K562 (cell line): ENCODE measurements around the gene IVL. TPM values are rescaled to one million over a fixed set of nuclear protein-coding genes. Genes with fewer than 3 reads are reported as not detected.

Source experiments
- ATAC-seq: fragments of 200-7000 bp; cut with Tn5 transposase; 3 replicates; pipeline ENCODE4 v1.9.1; 2020; ENCODE audit warnings: moderate library complexity
- BruUV-seq: library from RNA; stranded (reverse); fragments of 400-500 nt; replicated peaks from 2 replicates; lab custom pipeline; 2021; lab: Mats Ljungman, UMichigan
- CTCF ChIA-PET: fragments of 300-600 bp; formaldehyde crosslinking; extraction: SDS; loops from one replicate; lab custom pipeline; 2021; ENCODE audit warnings: low intra/inter-chr PET ratio; lab: Yijun Ruan, JAX
- POLR2A ChIA-PET: fragments of 300-600, 350-650 bp; sonication (Branson Sonifier 250); formaldehyde crosslinking; extraction: SDS; loops from one replicate; lab custom pipeline; 2021; ENCODE audit warnings: antibody characterized with exemption, inconsistent platforms; lab: Yijun Ruan, JAX
- DNase-seq, 4 experiments: peaks; one replicate each; pipeline versions ENCODE4 v3.0.0 to v3.0.0-alpha.2; 2011 to 2018; ENCODE audit warnings: low spot score in 3 of 4, mixed read lengths in 3 of 4; ENCODE audit errors: extremely low read depth in 1 of 4
- FAIRE-seq: peaks from 2 replicates; lab custom pipeline; 2011; peaks lifted over from hg19 to GRCh38; lab: Jason Lieb, UNC
- H2AFZ ChIP-seq: 2 replicates; pipeline ENCODE4 v1.6.0; 2011; ENCODE audit warnings: low read depth, low read length, control low read depth, inconsistent platforms
- H3K27ac ChIP-seq: fragments of 200-600 bp; 3 replicates; pipeline ENCODE4 v1.8.0; 2011; ENCODE audit warnings: low read depth, mild to moderate bottlenecking, control low read depth, inconsistent platforms, low read length, moderate library complexity, mixed read lengths; ENCODE audit errors: extremely low read depth
- H3K27me3 ChIP-seq, 2 experiments: fragments of 300-600 bp in 1 of 2; 2 replicates in 1 of 2; 3 replicates in 1 of 2; pipeline versions ENCODE4 v1.6.0 to v1.8.0; 2011; ENCODE audit warnings: inconsistent platforms in 2 of 2, low read length in 2 of 2, mild to moderate bottlenecking in 1 of 2, mixed read lengths in 1 of 2, moderate library complexity in 1 of 2; ENCODE audit not compliant: control insufficient read depth in 2 of 2, insufficient read depth in 2 of 2
- H3K36me3 ChIP-seq: fragments of 300-600 bp; 3 replicates; pipeline ENCODE4 v1.8.0; 2011; ENCODE audit warnings: mild to moderate bottlenecking, low read length, inconsistent platforms; ENCODE audit not compliant: control insufficient read depth, insufficient read depth
- H3K4me1 ChIP-seq, 2 experiments: fragments of 200-600 bp in 1 of 2; replicated peaks in 1 of 2; 2 replicates in 1 of 2; 3 replicates in 1 of 2; pipeline versions ENCODE4 v1.5.1 to v1.8.0; 2011; ENCODE audit warnings: inconsistent platforms in 2 of 2, low read length in 2 of 2, mild to moderate bottlenecking in 1 of 2, mixed read lengths in 1 of 2, moderate library complexity in 1 of 2; ENCODE audit not compliant: control insufficient read depth in 2 of 2, insufficient read depth in 2 of 2
- H3K4me2 ChIP-seq: 2 replicates; pipeline ENCODE4 v1.6.1; 2011; ENCODE audit warnings: low read length, control low read depth, inconsistent platforms, mixed read lengths; ENCODE audit not compliant: insufficient read depth
- H3K4me3 ChIP-seq: fragments of 200-600 bp; sonication (generic), shearing (Covaris generic); 2 replicates; pipeline ENCODE4 v1.5.1; 2016; ENCODE audit warnings: control low read depth, inconsistent platforms
- H3K79me2 ChIP-seq: fragments of 200-600 bp; 3 replicates; pipeline ENCODE4 v1.8.0; 2011; ENCODE audit warnings: low read length, inconsistent platforms; ENCODE audit not compliant: control insufficient read depth, insufficient read depth
- H3K9ac ChIP-seq, 2 experiments: 2 replicates each; pipeline versions ENCODE4 v1.6.0 to v1.6.1; 2011; ENCODE audit warnings: low read depth in 2 of 2, low read length in 2 of 2, control low read depth in 1 of 2, inconsistent platforms in 1 of 2, mild to moderate bottlenecking in 1 of 2, mixed read lengths in 1 of 2; ENCODE audit not compliant: insufficient read depth in 1 of 2
- H3K9me1 ChIP-seq: one replicate; pipeline ENCODE4 v1.6.0; 2011; ENCODE audit warnings: inconsistent platforms, mild to moderate bottlenecking, low read length, moderate library complexity; ENCODE audit not compliant: control insufficient read depth, insufficient read depth
- H3K9me3 ChIP-seq: replicated peaks from 2 replicates; pipeline ENCODE4 v1.5.1; 2011; ENCODE audit warnings: low read depth, low read length, inconsistent platforms; ENCODE audit not compliant: control insufficient read depth, insufficient read depth
- H4K20me1 ChIP-seq: replicated peaks from 2 replicates; pipeline ENCODE4 v1.6.1; 2011; ENCODE audit warnings: low read length, inconsistent platforms, mixed read lengths; ENCODE audit not compliant: control insufficient read depth, insufficient read depth
- ARID2 ChIP-seq: fragments of 450-650 bp; IDR thresholded peaks from 2 replicates; pipeline ENCODE4 v1.6.1; 2017; ENCODE audit warnings: antibody characterized with exemption, mild to moderate bottlenecking
- ASH1L ChIP-seq: fragments of 450-650 bp; IDR thresholded peaks from 2 replicates; pipeline ENCODE4 v1.6.1; 2018; ENCODE audit warnings: borderline replicate concordance, mild to moderate bottlenecking, low read depth; ENCODE audit not compliant: partially characterized antibody
- BDP1 ChIP-seq: IDR thresholded peaks from 3 replicates; pipeline ENCODE4 v1.6.1; 2011; ENCODE audit not compliant: insufficient read length, insufficient read depth
- CBX3 ChIP-seq, 2 experiments: IDR thresholded peaks; 1 replicate in 1 of 2; 2 replicates in 1 of 2; pipeline ENCODE4 v1.6.1; 2012; ENCODE audit warnings: inconsistent platforms in 2 of 2, low read length in 2 of 2, borderline replicate concordance in 1 of 2, control low read depth in 1 of 2
- CCNT2 ChIP-seq: IDR thresholded peaks from 2 replicates; pipeline ENCODE4 v1.6.1; 2011; ENCODE audit warnings: borderline replicate concordance, low read depth, mild to moderate bottlenecking, moderate library complexity, mixed read lengths, low read length; ENCODE audit not compliant: insufficient read length; ENCODE audit errors: extremely low read depth
- DDX20 ChIP-seq: fragments of 450-650 bp; IDR thresholded peaks from 2 replicates; pipeline ENCODE4 v1.6.1; 2016; ENCODE audit warnings: missing genetic modification characterization, low read depth, mild to moderate bottlenecking, missing compliant biosample characterization, moderate library complexity
- ERF ChIP-seq: fragments of 450-650 bp; formaldehyde crosslinking; IDR thresholded peaks from 2 replicates; pipeline ENCODE4 v1.4.0; 2020; ENCODE audit warnings: mild to moderate bottlenecking, mixed read lengths
- FOS ChIP-seq: IDR thresholded peaks from 3 replicates; pipeline ENCODE4 v1.6.1; 2011; ENCODE audit not compliant: insufficient read length; ENCODE audit errors: extremely low read depth
- KLF1 ChIP-seq: fragments of 450-650 bp; IDR thresholded peaks from 2 replicates; pipeline ENCODE4 v1.6.1; 2016; ENCODE audit warnings: missing genetic modification characterization, missing compliant biosample characterization
- L3MBTL2 ChIP-seq: fragments of 450-650 bp; IDR thresholded peaks from 2 replicates; pipeline ENCODE4 v1.6.1; 2016; ENCODE audit warnings: mild to moderate bottlenecking, moderate library complexity
- MCM3 ChIP-seq: fragments of 450-650 bp; IDR thresholded peaks from 2 replicates; pipeline ENCODE4 v1.6.1; 2016
- NR2C1 ChIP-seq, 2 experiments: fragments of 450-650 bp; IDR thresholded peaks; 2 replicates each; pipeline ENCODE4 v1.6.1; 2017; ENCODE audit warnings: mild to moderate bottlenecking in 2 of 2, antibody characterized with exemption in 1 of 2, inconsistent platforms in 1 of 2, missing compliant biosample characterization in 1 of 2, missing genetic modification characterization in 1 of 2
- PHF21A ChIP-seq: fragments of 450-650 bp; IDR thresholded peaks from 2 replicates; pipeline ENCODE4 v1.6.1; 2017; ENCODE audit warnings: low read depth, borderline replicate concordance
- POLR2G ChIP-seq: fragments of 200-400 bp; formaldehyde crosslinking; IDR thresholded peaks from 2 replicates; pipeline ENCODE4 v1.6.1; 2017; ENCODE audit warnings: low read depth, mild to moderate bottlenecking, antibody characterized with exemption, low read length, moderate library complexity
- SNRNP70 ChIP-seq: fragments of 200-400 bp; formaldehyde crosslinking; optimal IDR thresholded peaks from 2 replicates; pipeline ENCODE3; 2017; ENCODE audit warnings: low read depth, low read length
- ZNF280B ChIP-seq: fragments of 250-450 bp; sonication (Bioruptor Pico); IDR thresholded peaks from 2 replicates; pipeline ENCODE4 v1.5.1; 2021; ENCODE audit warnings: mild to moderate bottlenecking
- ZNF766 ChIP-seq: fragments of 200-800 bp; sonication (Bioruptor generic); conservative IDR thresholded peaks from 2 replicates; pipeline ENCODE4 v1.6.1; 2016; ENCODE audit warnings: missing genetic modification characterization, missing compliant biosample characterization
- in situ Hi-C: fragments of 300-500 bp; cut with MboI; formaldehyde crosslinking; loops from 4 replicates; pipeline ENCODE4 v1.15.0; 2018; ENCODE audit warnings: inconsistent platforms, mixed read lengths
- intact Hi-C: fragments of 100-400 bp; cut with micrococcal nuclease; formaldehyde crosslinking; loops from 2 replicates; pipeline ENCODE4 v1.14.2; 2022
- polyA plus RNA-seq, 8 experiments: library from polyadenylated mRNA; depleted of rRNA in 4 of 8; stranded (reverse) in 5 of 8; unstranded in 3 of 8; fragments of >200 nt; fragmentation: Nextera tagmentation in 2 of 8; fragmentation: Illumina TruSeq in 1 of 8; extraction: Ambion mirVana in 2 of 8; extraction: Trizol in 1 of 8; gene quantifications; 2 replicates each; pipeline versions ENCODE4 v1.2.1 to v1.2.3, GENCODE V29; 2011 to 2014; ENCODE audit warnings: inconsistent platforms in 1 of 8, missing spikeins in 1 of 8
- total RNA-seq, 7 experiments: library from RNA; depleted of rRNA in 6 of 7; stranded (reverse); fragments of >200 nt in 6 of 7; fragmentation: Illumina TruSeq in 2 of 7; extraction: Trizol in 2 of 7; gene quantifications; 2 replicates each; pipeline versions ENCODE4 v1.2.1 to v1.2.3, GENCODE V29; 2011 to 2021; ENCODE audit warnings: low replicate concordance in 1 of 7
- TF ChIP-seq, protein P1 (sequence below): fragments of 250-450 bp; sonication (Bioruptor Pico); IDR thresholded peaks from 2 replicates; pipeline ENCODE4 v1.5.0; 2022; ENCODE audit warnings: mild to moderate bottlenecking
- TF ChIP-seq, protein P2 (sequence below): fragments of 450-650 bp; IDR thresholded peaks from 2 replicates; pipeline ENCODE4 v1.7.1; 2018; ENCODE audit warnings: mild to moderate bottlenecking, low read depth; ENCODE audit not compliant: partially characterized antibody

IVL gene
- total and polyA plus RNA-seq, 9 of the 15 experiments (the other 6 are each of a cell fraction or from before 2014, with no cell fraction given): not detected

DNA sequence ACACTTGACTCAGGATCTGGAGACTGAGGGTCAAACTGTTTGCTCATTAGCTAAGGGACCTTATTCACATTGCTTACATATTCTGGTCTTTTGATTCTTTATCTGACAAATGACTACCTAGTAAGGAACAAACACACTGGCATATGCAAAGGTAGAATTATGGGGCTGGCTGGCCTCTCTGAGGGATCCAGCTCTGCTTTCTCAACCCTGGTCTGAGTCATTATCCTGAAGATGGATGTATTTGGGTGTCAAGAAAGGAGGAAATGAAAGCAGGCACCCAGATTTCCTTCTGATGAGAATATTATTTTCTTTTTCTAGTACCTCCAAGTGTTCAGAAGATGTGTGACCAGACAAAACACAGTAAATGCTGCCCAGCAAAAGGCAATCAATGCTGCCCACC lies 24.3 kb upstream of the IVL start:
- peaks cover 0 to 16% of the 10 kb centered on the region in 2 experiments; a peak in 1 of 5 replicates for H3K27me3 ChIP-seq
- POLR2A ChIA-PET: no interaction called here
- no peak overlapping the region for H2AFZ ChIP-seq
- no peak overlapping the region for H3K4me2 ChIP-seq
- TF ChIP-seq POLR2G: no peak
- no peak for TF ChIP-seq ERF
- no peak for TF ChIP-seq KLF1 (tag)
- TF ChIP-seq ZNF280B (CRISPR knock-in tag): no peak
- TF ChIP-seq, protein P1, sequence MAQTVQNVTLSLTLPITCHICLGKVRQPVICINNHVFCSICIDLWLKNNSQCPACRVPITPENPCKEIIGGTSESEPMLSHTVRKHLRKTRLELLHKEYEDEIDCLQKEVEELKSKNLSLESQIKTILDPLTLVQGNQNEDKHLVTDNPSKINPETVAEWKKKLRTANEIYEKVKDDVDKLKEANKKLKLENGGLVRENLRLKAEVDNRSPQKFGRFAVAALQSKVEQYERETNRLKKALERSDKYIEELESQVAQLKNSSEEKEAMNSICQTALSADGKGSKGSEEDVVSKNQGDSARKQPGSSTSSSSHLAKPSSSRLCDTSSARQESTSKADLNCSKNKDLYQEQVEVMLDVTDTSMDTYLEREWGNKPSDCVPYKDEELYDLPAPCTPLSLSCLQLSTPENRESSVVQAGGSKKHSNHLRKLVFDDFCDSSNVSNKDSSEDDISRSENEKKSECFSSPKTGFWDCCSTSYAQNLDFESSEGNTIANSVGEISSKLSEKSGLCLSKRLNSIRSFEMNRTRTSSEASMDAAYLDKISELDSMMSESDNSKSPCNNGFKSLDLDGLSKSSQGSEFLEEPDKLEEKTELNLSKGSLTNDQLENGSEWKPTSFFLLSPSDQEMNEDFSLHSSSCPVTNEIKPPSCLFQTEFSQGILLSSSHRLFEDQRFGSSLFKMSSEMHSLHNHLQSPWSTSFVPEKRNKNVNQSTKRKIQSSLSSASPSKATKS (CRISPR knock-in tag): no peak
- no peak for TF ChIP-seq ASH1L
- no peak for TF ChIP-seq MCM3
- TF ChIP-seq L3MBTL2: no peak
- TF ChIP-seq, protein P2, sequence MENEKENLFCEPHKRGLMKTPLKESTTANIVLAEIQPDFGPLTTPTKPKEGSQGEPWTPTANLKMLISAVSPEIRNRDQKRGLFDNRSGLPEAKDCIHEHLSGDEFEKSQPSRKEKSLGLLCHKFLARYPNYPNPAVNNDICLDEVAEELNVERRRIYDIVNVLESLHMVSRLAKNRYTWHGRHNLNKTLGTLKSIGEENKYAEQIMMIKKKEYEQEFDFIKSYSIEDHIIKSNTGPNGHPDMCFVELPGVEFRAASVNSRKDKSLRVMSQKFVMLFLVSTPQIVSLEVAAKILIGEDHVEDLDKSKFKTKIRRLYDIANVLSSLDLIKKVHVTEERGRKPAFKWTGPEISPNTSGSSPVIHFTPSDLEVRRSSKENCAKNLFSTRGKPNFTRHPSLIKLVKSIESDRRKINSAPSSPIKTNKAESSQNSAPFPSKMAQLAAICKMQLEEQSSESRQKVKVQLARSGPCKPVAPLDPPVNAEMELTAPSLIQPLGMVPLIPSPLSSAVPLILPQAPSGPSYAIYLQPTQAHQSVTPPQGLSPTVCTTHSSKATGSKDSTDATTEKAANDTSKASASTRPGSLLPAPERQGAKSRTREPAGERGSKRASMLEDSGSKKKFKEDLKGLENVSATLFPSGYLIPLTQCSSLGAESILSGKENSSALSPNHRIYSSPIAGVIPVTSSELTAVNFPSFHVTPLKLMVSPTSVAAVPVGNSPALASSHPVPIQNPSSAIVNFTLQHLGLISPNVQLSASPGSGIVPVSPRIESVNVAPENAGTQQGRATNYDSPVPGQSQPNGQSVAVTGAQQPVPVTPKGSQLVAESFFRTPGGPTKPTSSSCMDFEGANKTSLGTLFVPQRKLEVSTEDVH: no peak
- TF ChIP-seq CBX3 (IDR thresholded peaks at IDR 0.05; ENCODE audit: borderline replicate concordance in 1 of 2, low read length in 2 of 2): no peak
- TF ChIP-seq PHF21A: no peak
- TF ChIP-seq ZNF766 (CRISPR knock-in tag): no peak
- no peak for TF ChIP-seq NR2C1 (IDR thresholded peaks at IDR 0.05)
- no peak for TF ChIP-seq NR2C1 (tag; IDR thresholded peaks at IDR 0.05)
- TF ChIP-seq DDX20 (tag): no peak
- TF ChIP-seq FOS: no peak
- TF ChIP-seq SNRNP70: no peak
- no peak for TF ChIP-seq BDP1
- TF ChIP-seq ARID2: no peak
- no peak for TF ChIP-seq CCNT2
- intact Hi-C loops (no loop called here), in situ Hi-C loops (no loop called here)
- no peak overlapping the region for H3K27ac ChIP-seq
- H3K4me1 ChIP-seq: no peaks in the 10 kb centered on the region
- no peaks in the 10 kb centered on the region for H3K9me1 ChIP-seq
- ATAC-seq: no peak
- H3K4me3 ChIP-seq: no peak overlapping the region
- no peaks in the 10 kb centered on the region for H3K9me3 ChIP-seq
- CTCF ChIA-PET: no interaction called here
- DNase-seq: no peak
- no peaks in the 10 kb centered on the region for H3K36me3 ChIP-seq
- H4K20me1 ChIP-seq: no peaks in the 10 kb centered on the region
- no peak overlapping the region for H3K9ac ChIP-seq
- no peak for FAIRE-seq
- no peaks in the 10 kb centered on the region for H3K79me2 ChIP-seq
- BruUV-seq: no TSS peak
